ENCODE measurements around the gene SLC35E4.
"Not testable (repeated sequence)": the region's sequence is repeated elsewhere in the genome, so short reads cannot be mapped to it uniquely, and the experiment has no call there.

SLC35E4 gene

DNA sequence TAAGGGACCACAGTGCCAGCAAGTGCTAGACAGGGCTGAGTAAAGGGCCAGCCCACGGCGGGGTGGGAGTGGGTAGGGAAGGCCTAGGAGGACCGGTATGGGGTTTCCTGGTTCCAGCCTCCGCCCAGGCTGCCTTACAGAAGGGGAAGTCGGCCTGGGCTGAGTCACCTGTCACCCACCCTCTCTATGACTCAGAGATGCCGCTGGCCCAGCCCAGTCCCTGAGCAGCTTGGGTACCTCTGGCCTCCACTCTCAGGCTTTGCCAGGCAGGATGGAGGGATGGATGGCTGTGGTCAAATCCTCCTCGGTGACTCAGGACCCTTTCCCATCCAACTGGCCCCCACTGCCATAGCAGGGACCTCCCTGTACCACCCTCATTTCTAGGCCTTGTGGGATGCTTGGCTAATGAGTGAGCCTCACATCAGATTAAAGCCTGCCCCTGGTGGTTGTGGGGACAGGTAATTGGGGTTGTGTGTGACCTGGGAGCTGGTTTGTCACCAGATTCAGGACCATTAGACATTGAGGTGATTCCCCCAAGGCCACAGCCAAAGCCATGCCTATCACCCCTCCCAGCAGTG is 13.9 kb downstream of the SLC35E4 start:
- DNase-seq, result peak in 7 of 56 donors; percentile 7 to 54 (median 19)

DNA sequence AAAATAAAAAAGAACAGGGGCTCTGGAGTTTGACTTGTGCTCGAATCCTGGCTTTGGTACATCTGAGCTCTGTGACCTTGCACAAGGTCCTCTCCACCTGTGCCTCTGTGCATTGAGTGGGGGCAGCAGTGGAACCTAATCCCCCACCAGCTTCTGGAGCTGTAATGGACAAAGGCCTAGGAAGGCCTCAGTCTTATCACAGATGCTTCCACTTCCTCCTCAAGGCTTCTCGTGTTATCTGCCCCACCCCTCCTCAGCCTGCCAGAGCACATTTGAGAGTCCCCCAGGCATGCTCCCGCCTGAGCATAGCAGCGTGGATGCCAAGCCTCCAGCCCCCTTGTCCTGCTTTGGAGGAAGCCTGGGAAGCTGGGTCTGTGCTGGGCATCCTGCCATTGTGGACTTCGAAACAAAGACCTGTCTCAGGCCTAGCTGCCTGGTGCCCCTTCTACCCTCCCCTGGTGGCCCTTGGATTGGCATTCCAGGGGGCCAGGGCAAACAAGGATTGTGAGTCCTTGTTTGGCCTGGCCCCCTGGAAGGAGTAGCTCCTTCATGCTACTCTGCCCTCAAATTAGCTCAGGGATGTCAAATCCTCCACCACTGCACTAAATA is 15.0 kb downstream of the SLC35E4 start:
- peak in 54 of 56 donors; percentile 12 to 86 (median 60) for DNase-seq

DNA sequence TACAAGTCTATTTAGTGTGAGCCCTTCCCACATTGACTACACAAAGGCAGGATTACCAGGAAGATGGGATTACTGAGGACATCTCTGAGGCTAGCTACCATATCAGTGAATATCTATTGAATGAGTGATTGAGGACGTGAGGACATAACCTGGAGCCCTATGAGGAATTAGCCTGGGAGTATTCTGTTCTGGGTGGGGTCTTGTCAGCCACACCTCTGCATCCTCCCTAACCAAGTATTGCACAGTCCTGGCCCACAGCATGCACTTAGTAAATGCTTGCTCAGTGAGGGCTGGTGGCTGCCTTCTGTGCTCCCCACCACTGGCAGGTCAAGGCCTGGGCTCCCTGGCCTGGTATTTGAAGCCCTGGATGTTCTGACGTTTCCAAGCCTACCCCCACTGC is 17.3 kb downstream of the SLC35E4 start:
- DNase-seq, result no peak

DNA sequence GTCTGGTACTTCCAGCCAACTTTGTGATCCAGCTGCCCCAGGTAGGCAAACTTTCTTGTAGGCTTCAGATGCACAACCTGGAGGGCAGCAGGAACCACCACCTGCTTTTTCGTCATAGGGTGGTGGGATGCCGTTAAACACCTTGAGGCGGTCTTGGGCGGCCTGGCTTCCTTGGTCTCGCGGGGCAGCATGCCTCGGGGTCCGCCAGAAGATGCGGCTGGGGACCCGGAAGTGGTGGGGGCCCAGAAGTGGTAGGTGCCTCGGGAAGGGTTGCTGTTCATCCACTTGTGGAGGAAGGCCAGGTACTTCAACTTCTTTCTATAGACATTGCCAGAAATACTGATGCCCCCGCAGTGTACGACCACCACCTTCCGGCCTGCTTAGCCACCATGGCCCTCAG is 18.8 kb downstream of the SLC35E4 start:
- DNase-seq, result no peak

DNA sequence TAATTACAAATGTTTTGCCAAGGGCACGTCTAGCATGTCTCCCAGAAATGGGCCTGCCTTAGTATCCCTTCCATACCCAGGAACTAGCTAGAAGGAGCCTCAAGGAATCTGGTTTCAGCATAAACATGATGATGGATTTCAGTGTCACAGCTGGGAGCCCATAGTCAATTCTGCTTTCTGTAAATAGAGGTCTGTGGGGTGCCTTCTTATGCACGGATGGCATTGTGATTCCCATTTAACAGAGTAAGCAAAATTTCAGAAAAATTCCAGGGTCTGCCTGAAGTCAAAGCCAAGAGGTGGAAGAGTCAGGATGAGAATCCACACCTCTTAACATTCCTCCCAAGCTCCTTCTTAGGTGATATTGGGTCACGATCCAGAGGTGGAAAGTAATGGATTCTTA is 20.0 kb downstream of the SLC35E4 start:
- DNase-seq, result no peak

DNA sequence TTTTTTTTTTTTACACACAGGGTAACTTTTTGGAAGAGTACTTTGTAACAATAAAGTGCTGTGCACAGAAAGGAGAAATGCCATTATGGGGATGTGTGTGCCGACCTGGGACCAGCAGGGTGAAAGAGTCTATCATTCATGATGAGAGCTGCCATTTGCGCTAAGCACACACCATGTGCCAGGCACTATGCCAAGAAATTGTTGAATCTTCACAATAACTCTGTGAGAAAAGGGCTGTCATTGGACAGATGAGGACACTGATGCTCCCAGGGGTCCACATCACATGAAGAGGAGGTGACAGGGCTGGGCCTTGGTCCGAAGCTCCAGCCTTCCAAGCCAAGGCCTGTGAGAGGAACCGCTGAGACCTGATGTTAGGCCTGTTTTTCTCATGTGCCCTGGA is 26.5 kb downstream of the SLC35E4 start:
- DNase-seq, result peak in 1 of 56 donors; percentile 8

DNA sequence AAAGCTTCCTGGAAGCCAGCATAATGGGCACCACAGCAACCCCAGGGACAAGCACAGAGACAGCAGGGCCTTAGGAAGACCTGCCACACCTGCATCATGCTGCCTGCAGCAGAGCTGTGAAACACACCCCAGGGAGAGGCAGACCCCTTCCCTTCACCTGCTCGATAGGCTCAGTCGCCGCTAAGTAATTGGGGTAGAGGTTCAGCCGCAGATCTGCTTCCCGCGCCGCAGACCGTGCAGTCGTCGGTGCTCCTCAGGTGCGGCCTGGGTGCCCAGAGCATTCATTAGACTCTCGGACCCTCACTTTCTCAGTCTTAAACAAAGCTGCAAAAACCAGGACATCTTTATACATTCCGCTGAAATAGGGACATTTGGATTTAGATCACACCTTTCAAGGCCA is 29.2 kb downstream of the SLC35E4 start:
- no peak for DNase-seq

DNA sequence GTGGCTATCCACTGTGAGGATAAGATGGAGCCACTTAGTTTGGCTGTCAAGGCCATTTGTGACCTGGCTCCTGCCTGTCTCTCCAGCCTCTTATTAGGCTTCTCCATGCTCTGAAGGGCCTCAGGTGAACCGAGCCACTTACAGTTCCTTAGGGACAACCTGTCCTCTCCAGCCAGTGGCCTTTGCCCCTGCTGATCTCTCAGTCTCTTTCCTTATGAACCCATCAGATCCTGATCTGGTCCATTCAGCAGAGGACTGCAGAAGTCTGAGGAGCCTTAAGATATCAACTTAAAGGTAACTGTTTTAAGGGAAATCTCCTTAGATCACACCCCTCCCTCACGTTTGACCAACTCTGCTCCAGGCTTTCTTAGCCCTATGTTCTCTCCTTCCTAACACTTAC is 29.7 kb downstream of the SLC35E4 start:
- no peak for DNase-seq

DNA sequence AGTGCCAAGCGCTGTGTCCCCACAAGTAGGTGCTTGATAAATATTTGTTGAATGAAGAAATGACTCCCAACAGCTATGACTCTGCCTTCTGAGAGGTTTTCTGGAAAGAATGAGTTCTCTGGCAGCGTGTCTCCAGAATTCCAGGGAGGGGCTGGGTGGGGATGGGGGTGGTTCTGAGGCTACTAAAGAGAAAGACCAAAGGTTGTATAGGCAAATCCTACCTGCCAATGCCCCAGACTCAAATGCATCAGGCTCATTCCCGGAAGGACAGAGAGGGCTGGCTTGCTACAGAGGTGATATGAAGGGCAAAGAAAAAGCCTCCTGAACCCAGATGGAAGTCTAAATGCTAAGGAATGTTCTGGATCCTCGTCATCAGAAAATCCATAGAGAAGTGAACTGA is 30.2 kb downstream of the SLC35E4 start:
- DNase-seq, result no peak

DNA sequence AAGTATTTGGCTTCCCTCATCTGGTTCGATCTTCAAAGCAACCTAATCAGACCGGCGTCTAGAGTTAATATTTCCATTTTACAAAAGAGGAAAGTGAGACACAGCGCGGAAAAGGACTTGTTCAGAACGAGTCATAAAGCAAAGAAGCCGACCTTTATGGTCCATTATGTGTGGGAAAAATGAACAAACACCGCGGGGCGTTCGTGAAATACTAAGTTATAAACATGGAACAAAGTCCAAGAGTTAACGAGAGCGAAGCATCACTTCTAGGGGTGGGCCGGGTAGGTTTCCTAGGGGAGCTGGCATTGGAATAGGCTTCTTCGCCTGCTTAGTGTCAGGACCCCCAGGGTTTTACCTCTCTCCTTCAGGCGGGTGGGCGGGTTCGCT is 31.5 kb downstream of the SLC35E4 start:
- no peak for DNase-seq

DNA sequence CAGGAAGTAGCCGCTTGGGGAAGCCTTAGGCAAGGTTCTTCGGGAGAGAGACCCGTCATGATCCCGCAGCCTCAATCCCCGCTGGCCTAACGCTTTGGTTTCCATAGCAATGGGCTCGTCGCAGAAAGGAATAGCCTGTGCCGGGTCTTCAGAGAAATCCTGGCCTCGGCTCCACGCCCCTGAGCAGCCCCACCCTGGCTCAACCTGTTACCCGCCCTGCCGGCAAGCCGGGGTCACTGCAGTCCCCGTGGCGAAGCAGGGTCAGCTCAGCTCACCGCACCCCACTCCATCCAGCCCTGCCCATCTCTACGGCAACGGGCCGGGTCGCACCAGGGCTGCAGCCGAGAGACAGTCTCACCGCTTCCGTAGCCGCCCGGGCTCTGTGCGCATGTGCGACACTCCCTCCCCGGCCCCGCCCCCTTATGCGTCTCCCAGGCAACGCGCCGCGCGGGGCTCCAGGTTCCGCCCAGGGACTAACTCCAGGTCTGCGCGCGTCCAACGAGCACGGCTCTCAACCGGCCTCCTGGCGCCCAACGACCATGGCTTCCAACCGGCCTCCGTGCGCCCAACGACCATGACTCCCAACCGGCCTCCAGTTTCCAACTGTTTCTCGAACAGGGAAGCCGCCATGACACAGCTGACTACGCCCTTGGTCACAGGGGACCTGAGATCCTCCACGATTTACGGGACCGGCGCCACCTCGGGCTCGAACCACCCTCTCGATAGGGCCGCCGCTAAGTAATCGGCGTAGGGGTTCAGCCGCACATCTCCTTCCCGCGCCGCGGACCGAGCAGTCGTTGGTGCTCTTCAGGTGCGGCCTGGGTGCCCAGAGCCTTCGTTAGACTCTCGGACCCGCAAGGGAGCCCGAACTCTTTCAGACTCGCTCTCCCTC is 32.2 kb downstream of the SLC35E4 start, which contains the start of gene DUSP18:
Gene DUSP18 (minus strand): TSS at position 382 of the 892 bp plus-strand sequence. CDS start 3,872 bp downstream, outside the sequence.
- DNase-seq, result peak in 55 of 56 donors; percentile 57 to 96 (median 86)

DNA sequence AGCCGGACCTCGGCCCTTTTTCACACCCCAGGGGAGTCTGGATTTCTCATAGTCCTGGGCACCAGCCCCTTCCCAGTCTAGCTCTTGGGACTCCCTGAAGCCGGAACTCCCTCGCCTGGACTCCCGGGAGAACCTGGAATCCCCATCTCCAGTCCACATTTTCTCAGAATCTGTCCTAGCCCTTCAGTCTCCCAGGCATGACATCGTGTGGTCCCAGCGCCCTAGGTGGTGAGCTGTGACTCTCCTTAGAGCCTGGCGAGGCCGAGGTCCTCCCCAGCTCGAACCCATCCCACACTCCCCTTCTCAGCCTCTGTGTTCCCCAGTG is 32.8 kb downstream of the SLC35E4 start:
- no peak for DNase-seq

DNA sequence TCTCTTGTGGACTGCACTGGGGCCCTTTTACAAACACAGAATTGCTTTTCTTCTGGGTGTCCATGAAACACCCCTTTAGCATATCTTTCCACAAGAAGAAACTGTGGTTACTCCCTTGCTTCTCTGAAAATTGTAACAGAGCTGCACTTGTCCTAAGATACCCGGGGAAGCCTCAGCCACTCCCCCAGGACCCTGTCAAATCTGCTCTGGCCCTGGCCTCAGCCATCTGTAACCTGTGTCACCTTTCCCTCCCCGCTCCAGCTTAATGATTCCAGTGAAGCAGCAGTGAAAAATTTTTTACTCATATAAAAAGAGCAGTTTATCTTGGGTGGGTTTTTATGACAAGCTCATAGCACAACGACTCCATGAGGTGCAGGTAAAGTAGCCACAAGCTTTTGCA is 35.5 kb downstream of the SLC35E4 start:
- no peak for DNase-seq

DNA sequence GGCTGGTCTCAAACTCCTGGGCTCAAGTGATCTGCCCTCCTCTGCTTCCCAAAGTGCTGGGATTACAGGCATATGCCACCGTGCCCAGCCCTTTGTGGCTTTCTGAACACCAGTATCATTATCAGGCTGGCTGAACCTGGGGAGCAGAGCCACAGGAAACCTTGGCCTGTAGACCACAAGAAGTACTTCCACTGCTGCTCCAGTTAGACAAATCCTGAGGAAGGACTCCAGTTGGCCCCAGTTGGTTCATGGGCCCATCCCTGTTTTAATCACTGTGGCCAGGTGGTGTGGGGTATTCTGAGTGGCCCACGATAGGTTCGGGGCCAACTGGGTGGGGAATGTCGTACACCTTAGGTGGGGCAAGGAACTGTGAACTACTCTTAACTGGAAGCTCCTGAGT is 37.6 kb downstream of the SLC35E4 start:
- no peak for DNase-seq

DNA sequence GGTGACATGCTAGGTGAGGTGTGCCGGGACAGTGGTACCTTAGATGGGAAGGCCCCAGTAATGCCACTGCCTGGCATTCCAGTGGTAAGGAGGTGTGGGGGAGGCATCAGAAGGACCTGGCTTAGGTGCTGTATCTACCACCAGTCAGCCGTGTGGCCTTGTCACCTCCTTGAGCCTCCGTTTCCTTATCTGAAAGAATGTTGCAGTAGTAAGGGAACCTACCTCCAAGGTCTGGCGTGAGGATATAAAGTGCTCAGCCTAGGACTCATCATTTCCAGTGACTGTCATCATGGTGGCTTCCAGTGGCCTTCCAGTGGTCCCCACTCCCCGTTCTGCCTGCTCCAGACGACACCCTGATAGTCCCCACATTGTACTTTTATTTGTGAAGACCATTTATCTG is 38.9 kb downstream of the SLC35E4 start:
- DNase-seq, result no peak

DNA sequence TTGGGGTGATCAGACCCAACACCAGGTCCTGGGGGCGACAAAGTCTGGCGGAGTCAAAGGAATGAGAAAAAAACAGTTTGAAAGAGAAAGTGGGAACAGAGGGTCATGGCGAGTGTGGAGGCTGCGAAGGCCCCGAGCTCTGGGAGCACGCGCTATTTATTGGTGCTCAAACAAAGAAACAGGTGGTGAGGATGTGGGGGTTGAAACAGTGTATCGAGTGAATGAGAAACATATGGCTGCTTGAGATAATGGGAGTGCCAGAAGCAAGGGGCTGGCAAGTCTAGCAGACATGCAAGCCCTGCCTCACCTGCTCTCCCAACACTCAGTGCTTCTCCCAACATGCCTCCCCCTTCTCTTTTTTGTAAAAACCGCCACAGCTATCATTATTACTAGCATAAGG is 39.9 kb downstream of the SLC35E4 start:
- DNase-seq, result no peak

DNA sequence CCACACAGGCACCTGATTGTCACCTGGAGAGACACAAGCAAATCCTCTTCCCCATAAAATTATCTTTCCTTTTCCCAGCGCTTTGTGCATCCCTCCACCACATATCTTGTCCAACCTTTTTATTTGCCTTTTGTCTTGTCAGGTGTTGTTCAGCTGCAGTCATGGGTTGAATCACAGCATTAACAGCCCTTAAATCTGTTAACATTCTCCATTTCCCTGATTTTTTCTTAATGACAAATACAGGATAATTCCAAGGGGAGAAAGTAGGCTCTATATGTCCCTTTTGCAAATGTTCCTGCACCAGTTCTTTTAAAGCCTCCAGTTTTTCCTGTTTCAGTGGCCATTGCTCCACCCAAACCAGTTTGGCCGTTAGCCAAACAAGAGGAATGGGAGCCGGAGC is 41.0 kb downstream of the SLC35E4 start:
- DNase-seq, result not testable (repeated sequence)

DNA sequence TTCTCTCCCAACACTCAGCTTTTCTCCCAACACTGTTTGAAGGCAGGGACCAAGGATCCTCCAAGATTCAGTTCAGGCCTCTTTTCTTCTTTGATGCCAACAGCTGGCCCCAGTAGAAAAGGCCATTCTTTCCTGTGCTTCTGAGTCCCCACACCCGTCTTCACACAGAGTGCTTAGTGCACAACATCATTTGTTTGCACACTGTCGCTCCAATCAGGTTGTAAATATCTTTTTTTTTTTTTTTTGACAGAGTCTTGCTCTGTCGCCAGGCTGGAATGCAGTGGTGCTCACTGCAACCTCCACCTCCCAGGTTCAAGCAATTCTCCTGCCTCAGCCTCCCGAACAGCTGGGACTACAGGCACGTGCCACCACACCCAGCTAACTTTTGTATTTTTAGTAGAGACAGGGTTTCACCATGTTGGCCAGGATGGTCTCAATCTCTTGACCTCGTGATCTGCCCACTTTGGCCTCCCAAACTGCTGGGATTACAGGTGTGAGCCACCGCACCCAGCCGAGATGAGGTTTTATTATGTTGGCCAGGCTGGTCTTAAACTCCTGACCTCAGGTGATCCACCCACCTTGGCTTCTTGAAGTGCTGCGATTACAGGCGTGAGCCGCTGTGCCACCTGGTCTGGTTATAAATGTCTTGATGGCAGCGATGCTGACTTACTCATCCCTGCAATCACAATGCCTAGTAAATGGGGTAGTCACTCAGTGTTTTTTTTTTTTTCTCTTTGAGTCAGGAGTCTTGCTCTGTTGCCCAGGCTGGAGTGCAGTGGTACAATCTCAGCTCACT is 44.5 kb downstream of the SLC35E4 start:
- not testable (repeated sequence) for DNase-seq

DNA sequence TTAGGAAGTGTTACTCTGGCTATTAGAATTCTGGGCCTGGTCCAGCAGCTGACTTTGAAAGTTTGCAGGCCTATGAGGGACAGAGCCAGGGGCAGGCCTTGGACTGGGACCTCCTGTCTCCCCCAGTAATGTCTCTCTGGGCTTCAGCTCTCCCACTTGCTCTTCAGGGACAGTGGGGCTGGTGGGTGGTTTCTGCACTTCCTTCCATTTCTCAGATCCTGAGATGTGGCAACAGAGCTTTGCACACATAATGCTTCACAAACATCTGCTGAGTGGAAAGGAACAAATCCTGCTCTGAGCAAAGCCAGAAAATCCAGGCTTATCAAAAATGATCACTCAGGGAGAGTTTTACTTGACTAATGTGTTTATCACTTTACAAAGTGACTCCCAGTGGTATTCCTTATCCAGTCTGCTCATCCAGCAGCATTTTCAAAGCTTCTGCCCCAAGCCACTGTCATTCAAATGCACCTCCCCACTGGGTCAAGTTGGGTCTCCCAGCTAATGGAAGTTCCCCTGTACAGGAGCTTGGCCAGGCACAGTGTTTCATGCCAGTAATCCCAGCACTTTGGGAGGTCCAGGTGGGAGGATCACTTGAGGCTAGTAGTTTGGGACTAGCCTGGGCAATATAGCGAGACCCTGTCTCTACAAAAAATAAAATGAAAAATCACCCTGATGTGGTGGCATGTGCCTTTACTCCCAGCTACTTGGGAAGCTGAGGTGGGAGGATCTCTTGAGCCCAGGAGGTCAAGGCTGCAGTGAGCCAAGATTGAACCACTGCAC is 45.6 kb downstream of the SLC35E4 start:
- peak in 2 of 56 donors; percentile 19 to 29 for DNase-seq

DNA sequence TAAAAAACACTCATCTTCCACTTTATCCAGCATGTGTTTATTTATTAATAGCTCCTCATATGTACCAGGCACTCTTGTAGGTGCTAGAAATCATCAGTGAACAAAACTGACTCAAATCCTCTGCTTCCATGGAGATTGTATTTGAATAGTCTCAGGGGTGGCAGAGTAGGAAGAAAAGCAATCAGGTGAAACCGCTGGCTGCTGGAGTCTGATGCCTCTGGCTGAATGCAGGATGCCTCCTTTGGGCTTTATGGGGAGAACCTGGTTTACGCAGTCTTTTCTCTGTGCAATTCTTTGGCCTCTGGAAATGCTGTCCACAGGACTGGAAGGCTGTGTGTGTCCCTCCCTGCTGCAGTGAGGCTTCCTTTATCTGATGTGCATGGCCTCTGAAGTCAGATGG is 46.2 kb downstream of the SLC35E4 start:
- DNase-seq, result peak in 13 of 56 donors; percentile 9 to 55 (median 25)

DNA sequence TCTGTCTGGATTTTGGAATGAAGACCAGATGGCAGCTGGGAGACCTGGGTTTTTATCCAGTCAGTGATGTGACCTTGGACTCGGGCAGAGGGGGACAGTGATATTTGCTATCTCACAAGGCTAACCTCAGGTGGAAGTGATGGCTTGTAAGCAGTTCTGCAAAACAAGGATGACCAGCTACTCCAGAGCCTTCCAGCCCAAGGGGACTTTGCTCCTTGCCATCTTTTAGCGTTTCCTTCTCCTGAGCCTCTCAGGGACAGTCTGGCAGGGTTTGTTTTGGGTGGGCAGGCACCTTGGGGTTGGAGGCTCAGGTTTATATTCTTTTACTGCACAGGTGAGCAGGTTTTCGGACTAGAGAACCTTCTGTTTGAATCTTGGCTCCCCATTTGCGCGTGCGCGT is 49.6 kb downstream of the SLC35E4 start:
- DNase-seq, result no peak
